H9 (cell line): ENCODE data around the gene TNRC18. TPM values are rescaled to one million over a fixed set of nuclear protein-coding genes. Genes with fewer than 3 reads are reported as not detected.

Source experiments
- DNase-seq: peaks from one replicate; pipeline ENCODE4 v3.0.0-alpha.2; 2017
- H2AFZ ChIP-seq: one replicate; pipeline ENCODE4 v1.6.1; 2013; ENCODE audit warnings: mild to moderate bottlenecking, low read length, control low read depth, moderate library complexity
- H2AK5ac ChIP-seq: 2 replicates; pipeline ENCODE4 v1.6.1; 2013; ENCODE audit warnings: low read length, control low read depth, mixed read lengths; ENCODE audit not compliant: insufficient read length
- H2BK120ac ChIP-seq: one replicate; pipeline ENCODE4 v1.6.1; 2013; ENCODE audit warnings: low read depth, mild to moderate bottlenecking, low read length, control low read depth, inconsistent platforms; ENCODE audit not compliant: poor library complexity, severe bottlenecking
- H2BK12ac ChIP-seq: 2 replicates; pipeline ENCODE4 v1.6.1; 2013; ENCODE audit warnings: low read length, control low read depth, mixed read lengths, low read depth; ENCODE audit not compliant: insufficient read length
- H2BK15ac ChIP-seq: 2 replicates; pipeline ENCODE4 v1.6.1; 2013; ENCODE audit warnings: low read depth, low read length, control low read depth
- H2BK20ac ChIP-seq: one replicate; pipeline ENCODE4 v1.6.1; 2013; ENCODE audit warnings: low read depth, mild to moderate bottlenecking, low read length, control low read depth, inconsistent platforms; ENCODE audit not compliant: poor library complexity, severe bottlenecking
- H2BK5ac ChIP-seq: 2 replicates; pipeline ENCODE4 v1.6.1; 2013; ENCODE audit warnings: low read length, control low read depth, mixed read lengths; ENCODE audit not compliant: insufficient read length
- H3K14ac ChIP-seq: 2 replicates; pipeline ENCODE4 v1.6.1; 2013; ENCODE audit warnings: low read length, control low read depth; ENCODE audit not compliant: insufficient read depth
- H3K18ac ChIP-seq: 2 replicates; pipeline ENCODE4 v1.6.1; 2013; ENCODE audit warnings: low read depth, mild to moderate bottlenecking, mixed read lengths, low read length, control low read depth; ENCODE audit not compliant: insufficient read length
- H3K23ac ChIP-seq: 2 replicates; pipeline ENCODE4 v1.6.1; 2013; ENCODE audit warnings: low read length, control low read depth, mixed read lengths, low read depth; ENCODE audit not compliant: insufficient read length
- H3K23me2 ChIP-seq: 2 replicates; pipeline ENCODE4 v1.6.1; 2013; ENCODE audit warnings: low read depth, mild to moderate bottlenecking, mixed read lengths, low read length, control low read depth; ENCODE audit not compliant: insufficient read length, poor library complexity, severe bottlenecking
- H3K27ac ChIP-seq: 2 replicates; pipeline ENCODE4 v1.5.1; 2013; ENCODE audit warnings: low read length, control low read depth, mixed read lengths, low read depth; ENCODE audit not compliant: insufficient read length
- H3K27me3 ChIP-seq: 2 replicates; pipeline ENCODE4 v1.6.1; 2013; ENCODE audit warnings: low read length, control low read depth, inconsistent platforms; ENCODE audit not compliant: insufficient read depth
- H3K4ac ChIP-seq: 2 replicates; pipeline ENCODE4 v1.6.1; 2013; ENCODE audit warnings: low read depth, mild to moderate bottlenecking, control low read depth, inconsistent platforms, low read length, moderate library complexity
- H3K4me1 ChIP-seq: 2 replicates; pipeline ENCODE4 v1.6.1; 2013; ENCODE audit warnings: low read length, control low read depth, inconsistent platforms; ENCODE audit not compliant: insufficient read depth
- H3K4me2 ChIP-seq: 2 replicates; pipeline ENCODE4 v1.6.1; 2013; ENCODE audit warnings: low read length, control low read depth, mixed read lengths; ENCODE audit not compliant: insufficient read length, insufficient read depth
- H3K56ac ChIP-seq: 2 replicates; pipeline ENCODE4 v1.6.1; 2013; ENCODE audit warnings: low read depth, mild to moderate bottlenecking, mixed read lengths, low read length, control low read depth; ENCODE audit not compliant: insufficient read length
- H3K79me1 ChIP-seq: 2 replicates; pipeline ENCODE4 v1.6.1; 2013; ENCODE audit warnings: low read depth, mild to moderate bottlenecking, moderate library complexity, low read length, control low read depth, inconsistent platforms; ENCODE audit not compliant: insufficient read depth, poor library complexity, severe bottlenecking
- H3K79me2 ChIP-seq: 2 replicates; pipeline ENCODE4 v1.6.1; 2013; ENCODE audit warnings: low read length, control low read depth, inconsistent platforms; ENCODE audit not compliant: insufficient read depth
- H3K9ac ChIP-seq: 2 replicates; pipeline ENCODE4 v1.6.1; 2013; ENCODE audit warnings: low read length, control low read depth, mixed read lengths; ENCODE audit not compliant: insufficient read length; ENCODE audit errors: extremely low read depth
- H3K9me3 ChIP-seq: one replicate; pipeline ENCODE4 v1.6.1; 2013; ENCODE audit warnings: low read depth, low read length, inconsistent platforms; ENCODE audit not compliant: control insufficient read depth
- H3T11ph ChIP-seq: one replicate; pipeline ENCODE4 v1.6.1; 2013; ENCODE audit warnings: mild to moderate bottlenecking, low read length, control low read depth, inconsistent platforms
- H4K20me1 ChIP-seq: one replicate; pipeline ENCODE4 v1.6.1; 2013; ENCODE audit not compliant: control insufficient read depth, insufficient read length, insufficient read depth
- H4K5ac ChIP-seq: 2 replicates; pipeline ENCODE4 v1.6.1; 2013; ENCODE audit warnings: low read depth, mild to moderate bottlenecking, mixed read lengths, low read length, control low read depth; ENCODE audit not compliant: insufficient read length
- H4K8ac ChIP-seq: replicated peaks from 2 replicates; pipeline ENCODE4 v1.6.1; 2013; ENCODE audit warnings: low read length, control low read depth, mixed read lengths, low read depth; ENCODE audit not compliant: insufficient read length
- H4K91ac ChIP-seq: 2 replicates; pipeline ENCODE4 v1.6.1; 2013; ENCODE audit warnings: low read depth, mild to moderate bottlenecking, moderate library complexity, mixed read lengths, low read length, control low read depth; ENCODE audit not compliant: insufficient read length
- H3K27ac Mint-ChIP-seq, 3 experiments: 2 replicates in 2 of 3; 3 replicates in 1 of 3; pipeline ENCODE4 v1.8.0; 2020 to 2021; ENCODE audit warnings: mixed read lengths in 3 of 3, mild to moderate bottlenecking in 1 of 3, moderate library complexity in 1 of 3
- H3K27me3 Mint-ChIP-seq: 2 replicates; pipeline ENCODE4 v1.8.0; 2021; ENCODE audit warnings: low read depth, mild to moderate bottlenecking, moderate library complexity, mixed read lengths
- H3K36me3 Mint-ChIP-seq, 3 experiments: 2 replicates in 2 of 3; 3 replicates in 1 of 3; pipeline ENCODE4 v1.8.0; 2020 to 2021; ENCODE audit warnings: low read depth in 3 of 3, mixed read lengths in 3 of 3; ENCODE audit not compliant: insufficient read depth in 1 of 3
- H3K4me1 Mint-ChIP-seq, 2 experiments: 2 replicates each; pipeline ENCODE4 v1.8.0; 2020; ENCODE audit warnings: mixed read lengths in 2 of 2
- H3K4me3 Mint-ChIP-seq, 2 experiments: 2 replicates in 1 of 2; 3 replicates in 1 of 2; pipeline ENCODE4 v1.8.0; 2020 to 2021; ENCODE audit warnings: mild to moderate bottlenecking in 2 of 2, mixed read lengths in 2 of 2, moderate library complexity in 1 of 2
- H3K9me3 Mint-ChIP-seq, 2 experiments: 2 replicates in 1 of 2; 3 replicates in 1 of 2; pipeline ENCODE4 v1.8.0; 2020; ENCODE audit warnings: mild to moderate bottlenecking in 2 of 2, mixed read lengths in 2 of 2, moderate library complexity in 1 of 2
- CTCF ChIP-seq: fragments of 200-600 bp; sonication (generic); conservative IDR thresholded peaks from 3 replicates; pipeline ENCODE4 v1.8.0; 2021; ENCODE audit warnings: antibody characterized with exemption, mild to moderate bottlenecking
- WGBS: extraction: QIAGEN DNeasy Blood & Tissue Kit; methylation state at CpG from one replicate; pipeline ENCODE4 v1.1.7; 2013; ENCODE audit warnings: missing lambda C conversion rate, low lambda C conversion rate, mixed read lengths; ENCODE audit not compliant: insufficient read length; ENCODE audit errors: extremely low coverage; 5-methylcytosine and 5-hydroxymethylcytosine counted together
- total RNA-seq: library from RNA; stranded (reverse); gene quantifications from 2 replicates; pipeline ENCODE4 v1.2.1, GENCODE V29; 2021

The TNRC18 gene
- total RNA-seq, 1 experiment from 2014 or later, result 21.2 TPM

- H3K4me3 Mint-ChIP-seq, result peak overlapping the region; percentile 34 to 73
- no peak overlapping the region for H3K9ac ChIP-seq
- H3K27me3 Mint-ChIP-seq, result peaks cover 43% of the 10 kb centered on the region
- H3K9me3 Mint-ChIP-seq, result peaks cover 0 to 15% of the 10 kb centered on the region in 2 experiments; a peak in 3 of 5 replicates
- no peak overlapping the region for H4K5ac ChIP-seq
- H3K27me3 ChIP-seq, result peaks cover 23% of the 10 kb centered on the region; the same call in 1 of the 2 replicates
- H3T11ph ChIP-seq, result no peak overlapping the region
- peaks cover 33 to 50% of the 10 kb centered on the region in 2 experiments for H3K4me1 Mint-ChIP-seq
- H3K79me1 ChIP-seq, result no peaks in the 10 kb centered on the region
- H2BK5ac ChIP-seq, result no peak overlapping the region
- H2BK20ac ChIP-seq, result no peak overlapping the region
- H3K4me2 ChIP-seq, result peak overlapping the region; percentile 70
- no peaks in the 10 kb centered on the region for H3K79me2 ChIP-seq
- no peak overlapping the region for H2BK15ac ChIP-seq
- no peaks in the 10 kb centered on the region for H3K9me3 ChIP-seq
- no peak for TF ChIP-seq CTCF
- H2AFZ ChIP-seq, result no peak overlapping the region
- H3K36me3 Mint-ChIP-seq, result peaks cover 3 to 16% (median 9%) of the 10 kb centered on the region in 3 experiments; a peak in 6 of 7 replicates
- no peak for DNase-seq
- no peak overlapping the region for H4K91ac ChIP-seq
- H3K27ac Mint-ChIP-seq, result peak overlapping the region in 1 of 3 experiments; percentile 59; a peak in 1 of 7 replicates
- H4K8ac ChIP-seq, result no peak overlapping the region
- no peak overlapping the region for H3K27ac ChIP-seq
- peak overlapping the region; percentile 53; the same call in 1 of the 2 replicates for H3K14ac ChIP-seq
- H3K23me2 ChIP-seq, result no peaks in the 10 kb centered on the region
- no peak overlapping the region for H2BK120ac ChIP-seq
- H3K4me1 ChIP-seq, result 0 out of 2 replicates have a peak, but pooled peaks cover 2% of the 10 kb centered on the region
- H3K18ac ChIP-seq, result no peak overlapping the region
- H3K56ac ChIP-seq, result no peak overlapping the region
- no peak overlapping the region for H3K4ac ChIP-seq
- H4K20me1 ChIP-seq, result no peaks in the 10 kb centered on the region
- no peak overlapping the region for H3K23ac ChIP-seq
- no peak overlapping the region for H2AK5ac ChIP-seq
- H2BK12ac ChIP-seq, result no peak overlapping the region
- no CpG with 5 or more reads among the region's 35 CpGs for WGBS
Measured at GRCh38 chr7:5351507-5352265, 71.9 kb downstream of the TNRC18 start.
